H9 (cell line): ENCODE measurements around the gene MIPEP. TPM values are rescaled to one million over a fixed set of nuclear protein-coding genes. Genes with fewer than 3 reads are reported as not detected.

Source experiments
- DNase-seq: peaks from one replicate; pipeline ENCODE4 v3.0.0-alpha.2; 2017
- H2AFZ ChIP-seq: one replicate; pipeline ENCODE4 v1.6.1; 2013; ENCODE audit warnings: mild to moderate bottlenecking, low read length, control low read depth, moderate library complexity
- H2AK5ac ChIP-seq: 2 replicates; pipeline ENCODE4 v1.6.1; 2013; ENCODE audit warnings: low read length, control low read depth, mixed read lengths; ENCODE audit not compliant: insufficient read length
- H2BK120ac ChIP-seq: one replicate; pipeline ENCODE4 v1.6.1; 2013; ENCODE audit warnings: low read depth, mild to moderate bottlenecking, low read length, control low read depth, inconsistent platforms; ENCODE audit not compliant: poor library complexity, severe bottlenecking
- H2BK12ac ChIP-seq: 2 replicates; pipeline ENCODE4 v1.6.1; 2013; ENCODE audit warnings: low read length, control low read depth, mixed read lengths, low read depth; ENCODE audit not compliant: insufficient read length
- H2BK15ac ChIP-seq: 2 replicates; pipeline ENCODE4 v1.6.1; 2013; ENCODE audit warnings: low read depth, low read length, control low read depth
- H2BK20ac ChIP-seq: one replicate; pipeline ENCODE4 v1.6.1; 2013; ENCODE audit warnings: low read depth, mild to moderate bottlenecking, low read length, control low read depth, inconsistent platforms; ENCODE audit not compliant: poor library complexity, severe bottlenecking
- H2BK5ac ChIP-seq: 2 replicates; pipeline ENCODE4 v1.6.1; 2013; ENCODE audit warnings: low read length, control low read depth, mixed read lengths; ENCODE audit not compliant: insufficient read length
- H3K14ac ChIP-seq: 2 replicates; pipeline ENCODE4 v1.6.1; 2013; ENCODE audit warnings: low read length, control low read depth; ENCODE audit not compliant: insufficient read depth
- H3K18ac ChIP-seq: 2 replicates; pipeline ENCODE4 v1.6.1; 2013; ENCODE audit warnings: low read depth, mild to moderate bottlenecking, mixed read lengths, low read length, control low read depth; ENCODE audit not compliant: insufficient read length
- H3K23ac ChIP-seq: 2 replicates; pipeline ENCODE4 v1.6.1; 2013; ENCODE audit warnings: low read length, control low read depth, mixed read lengths, low read depth; ENCODE audit not compliant: insufficient read length
- H3K23me2 ChIP-seq: 2 replicates; pipeline ENCODE4 v1.6.1; 2013; ENCODE audit warnings: low read depth, mild to moderate bottlenecking, mixed read lengths, low read length, control low read depth; ENCODE audit not compliant: insufficient read length, poor library complexity, severe bottlenecking
- H3K27ac ChIP-seq: 2 replicates; pipeline ENCODE4 v1.5.1; 2013; ENCODE audit warnings: low read length, control low read depth, mixed read lengths, low read depth; ENCODE audit not compliant: insufficient read length
- H3K27me3 ChIP-seq: 2 replicates; pipeline ENCODE4 v1.6.1; 2013; ENCODE audit warnings: low read length, control low read depth, inconsistent platforms; ENCODE audit not compliant: insufficient read depth
- H3K4ac ChIP-seq: 2 replicates; pipeline ENCODE4 v1.6.1; 2013; ENCODE audit warnings: low read depth, mild to moderate bottlenecking, control low read depth, inconsistent platforms, low read length, moderate library complexity
- H3K4me1 ChIP-seq: 2 replicates; pipeline ENCODE4 v1.6.1; 2013; ENCODE audit warnings: low read length, control low read depth, inconsistent platforms; ENCODE audit not compliant: insufficient read depth
- H3K4me2 ChIP-seq: 2 replicates; pipeline ENCODE4 v1.6.1; 2013; ENCODE audit warnings: low read length, control low read depth, mixed read lengths; ENCODE audit not compliant: insufficient read length, insufficient read depth
- H3K56ac ChIP-seq: 2 replicates; pipeline ENCODE4 v1.6.1; 2013; ENCODE audit warnings: low read depth, mild to moderate bottlenecking, mixed read lengths, low read length, control low read depth; ENCODE audit not compliant: insufficient read length
- H3K79me1 ChIP-seq: 2 replicates; pipeline ENCODE4 v1.6.1; 2013; ENCODE audit warnings: low read depth, mild to moderate bottlenecking, moderate library complexity, low read length, control low read depth, inconsistent platforms; ENCODE audit not compliant: insufficient read depth, poor library complexity, severe bottlenecking
- H3K79me2 ChIP-seq: 2 replicates; pipeline ENCODE4 v1.6.1; 2013; ENCODE audit warnings: low read length, control low read depth, inconsistent platforms; ENCODE audit not compliant: insufficient read depth
- H3K9ac ChIP-seq: 2 replicates; pipeline ENCODE4 v1.6.1; 2013; ENCODE audit warnings: low read length, control low read depth, mixed read lengths; ENCODE audit not compliant: insufficient read length; ENCODE audit errors: extremely low read depth
- H3K9me3 ChIP-seq: one replicate; pipeline ENCODE4 v1.6.1; 2013; ENCODE audit warnings: low read depth, low read length, inconsistent platforms; ENCODE audit not compliant: control insufficient read depth
- H3T11ph ChIP-seq: one replicate; pipeline ENCODE4 v1.6.1; 2013; ENCODE audit warnings: mild to moderate bottlenecking, low read length, control low read depth, inconsistent platforms
- H4K20me1 ChIP-seq: one replicate; pipeline ENCODE4 v1.6.1; 2013; ENCODE audit not compliant: control insufficient read depth, insufficient read length, insufficient read depth
- H4K5ac ChIP-seq: 2 replicates; pipeline ENCODE4 v1.6.1; 2013; ENCODE audit warnings: low read depth, mild to moderate bottlenecking, mixed read lengths, low read length, control low read depth; ENCODE audit not compliant: insufficient read length
- H4K8ac ChIP-seq: replicated peaks from 2 replicates; pipeline ENCODE4 v1.6.1; 2013; ENCODE audit warnings: low read length, control low read depth, mixed read lengths, low read depth; ENCODE audit not compliant: insufficient read length
- H4K91ac ChIP-seq: 2 replicates; pipeline ENCODE4 v1.6.1; 2013; ENCODE audit warnings: low read depth, mild to moderate bottlenecking, moderate library complexity, mixed read lengths, low read length, control low read depth; ENCODE audit not compliant: insufficient read length
- H3K27ac Mint-ChIP-seq, 3 experiments: 2 replicates in 2 of 3; 3 replicates in 1 of 3; pipeline ENCODE4 v1.8.0; 2020 to 2021; ENCODE audit warnings: mixed read lengths in 3 of 3, mild to moderate bottlenecking in 1 of 3, moderate library complexity in 1 of 3
- H3K27me3 Mint-ChIP-seq: 2 replicates; pipeline ENCODE4 v1.8.0; 2021; ENCODE audit warnings: low read depth, mild to moderate bottlenecking, moderate library complexity, mixed read lengths
- H3K36me3 Mint-ChIP-seq, 3 experiments: 2 replicates in 2 of 3; 3 replicates in 1 of 3; pipeline ENCODE4 v1.8.0; 2020 to 2021; ENCODE audit warnings: low read depth in 3 of 3, mixed read lengths in 3 of 3; ENCODE audit not compliant: insufficient read depth in 1 of 3
- H3K4me1 Mint-ChIP-seq, 2 experiments: 2 replicates each; pipeline ENCODE4 v1.8.0; 2020; ENCODE audit warnings: mixed read lengths in 2 of 2
- H3K4me3 Mint-ChIP-seq, 2 experiments: 2 replicates in 1 of 2; 3 replicates in 1 of 2; pipeline ENCODE4 v1.8.0; 2020 to 2021; ENCODE audit warnings: mild to moderate bottlenecking in 2 of 2, mixed read lengths in 2 of 2, moderate library complexity in 1 of 2
- H3K9me3 Mint-ChIP-seq, 2 experiments: 2 replicates in 1 of 2; 3 replicates in 1 of 2; pipeline ENCODE4 v1.8.0; 2020; ENCODE audit warnings: mild to moderate bottlenecking in 2 of 2, mixed read lengths in 2 of 2, moderate library complexity in 1 of 2
- CTCF ChIP-seq: fragments of 200-600 bp; sonication (generic); conservative IDR thresholded peaks from 3 replicates; pipeline ENCODE4 v1.8.0; 2021; ENCODE audit warnings: antibody characterized with exemption, mild to moderate bottlenecking
- WGBS: extraction: QIAGEN DNeasy Blood & Tissue Kit; methylation state at CpG from one replicate; pipeline ENCODE4 v1.1.7; 2013; ENCODE audit warnings: missing lambda C conversion rate, low lambda C conversion rate, mixed read lengths; ENCODE audit not compliant: insufficient read length; ENCODE audit errors: extremely low coverage; 5-methylcytosine and 5-hydroxymethylcytosine counted together
- total RNA-seq: library from RNA; stranded (reverse); gene quantifications from 2 replicates; pipeline ENCODE4 v1.2.1, GENCODE V29; 2021

MIPEP gene
- total RNA-seq, 1 experiment from 2014 or later, result 18.5 TPM

GRCh38 chr13:23817136-23817535 is 72.1 kb downstream of the MIPEP start:
- Histone ChIP-seq H3K4me2 (no peak overlapping the region), H3K27me3 (no peaks in the 10 kb centered on the region), H3K4me1 (no peaks in the 10 kb centered on the region), H4K91ac (no peak overlapping the region), H4K20me1 (no peaks in the 10 kb centered on the region), H2BK5ac (no peak overlapping the region), H4K5ac (no peak overlapping the region), H3K4ac (no peak overlapping the region), H2BK20ac (no peak overlapping the region), H2BK120ac (no peak overlapping the region), H3K9ac (no peak overlapping the region), H2AK5ac (no peak overlapping the region), H2AFZ (no peak overlapping the region), H3K9me3 (no peaks in the 10 kb centered on the region), H3K79me1 (no peaks in the 10 kb centered on the region), H3K18ac (no peak overlapping the region), H4K8ac (no peak overlapping the region), H3K23ac (no peak overlapping the region), H3K79me2 (no peaks in the 10 kb centered on the region), H2BK12ac (no peak overlapping the region), H3K27ac (no peak overlapping the region), H3T11ph (no peak overlapping the region), H3K23me2 (no peaks in the 10 kb centered on the region), H3K14ac (no peak overlapping the region), H3K56ac (no peak overlapping the region), H2BK15ac (no peak overlapping the region)
- no CpG with 5 or more reads among the region's 2 CpGs for whole genome bisulfite sequencing
- TF ChIP-seq CTCF, result no peak
- Mint-ChIP-seq H3K27me3 (no peaks in the 10 kb centered on the region), H3K4me1 (peaks cover 0 to 3% of the 10 kb centered on the region in 2 experiments; a peak in 3 of 4 replicates), H3K4me3 (no peak overlapping the region), H3K27ac (peak overlapping the region in 1 of 3 experiments; percentile 5; a peak in 1 of 7 replicates), H3K9me3 (no peaks in the 10 kb centered on the region), H3K36me3 (no peaks in the 10 kb centered on the region)
- no peak for DNase-seq
